MM.1S (cell line): ENCODE measurements around the gene KCNJ15.
"Not testable (repeated sequence)": the region's sequence is repeated elsewhere in the genome, so short reads cannot be mapped to it uniquely, and the experiment has no call there.

ENCODE experiments used
- DNase-seq: peaks from one replicate; pipeline ENCODE4 v3.0.0-alpha.2; 2015
- H2AFZ ChIP-seq: fragments of 300-600 bp; sonication (generic); 2 replicates; pipeline ENCODE4 v1.6.0; 2016; ENCODE audit warnings: antibody characterized with exemption, low read length
- H3F3A ChIP-seq: fragments of 300-600 bp; sonication (generic); 2 replicates; pipeline ENCODE4 v1.6.1; 2016; ENCODE audit warnings: mild to moderate bottlenecking, antibody characterized with exemption, low read length, moderate library complexity, mixed read lengths; ENCODE audit not compliant: insufficient read depth
- H3K27ac ChIP-seq: fragments of 300-600 bp; sonication (generic); 2 replicates; pipeline ENCODE4 v1.5.1; 2016; ENCODE audit warnings: mild to moderate bottlenecking, low read length
- H3K27me3 ChIP-seq: fragments of 300-600 bp; sonication (generic); replicated peaks from 2 replicates; pipeline ENCODE4 v1.6.0; 2016; ENCODE audit warnings: low read length; ENCODE audit not compliant: insufficient read depth
- H3K36me3 ChIP-seq: fragments of 300-600 bp; sonication (generic); replicated peaks from 2 replicates; pipeline ENCODE4 v1.6.1; 2016; ENCODE audit warnings: mild to moderate bottlenecking, low read length, mixed read lengths; ENCODE audit not compliant: insufficient read depth
- H3K4me1 ChIP-seq: fragments of 300-600 bp; sonication (generic); 2 replicates; pipeline ENCODE4 v1.6.1; 2016; ENCODE audit warnings: low read length, mixed read lengths
- H3K4me2 ChIP-seq: fragments of 300-600 bp; sonication (generic); 2 replicates; pipeline ENCODE4 v1.6.0; 2016; ENCODE audit warnings: low read depth, low read length
- H3K4me3 ChIP-seq: fragments of 300-600 bp; sonication (generic); 2 replicates; pipeline ENCODE4 v1.5.1; 2016; ENCODE audit warnings: low read length, mixed read lengths
- H3K79me2 ChIP-seq: fragments of 300-600 bp; sonication (generic); 2 replicates; pipeline ENCODE4 v1.6.1; 2016; ENCODE audit warnings: mixed run types, low read length, mixed read lengths
- H3K9ac ChIP-seq: fragments of 300-600 bp; sonication (generic); 2 replicates; pipeline ENCODE4 v1.6.1; 2016; ENCODE audit warnings: low read length, mixed read lengths
- H3K9me2 ChIP-seq: fragments of 300-600 bp; sonication (generic); replicated peaks from 2 replicates; pipeline ENCODE4 v1.6.1; 2016; ENCODE audit warnings: mild to moderate bottlenecking, low read length, mixed read lengths; ENCODE audit not compliant: insufficient read depth
- H3K9me3 ChIP-seq: fragments of 300-600 bp; sonication (generic); replicated peaks from 2 replicates; pipeline ENCODE4 v1.6.1; 2016; ENCODE audit warnings: mild to moderate bottlenecking, low read length, mixed read lengths; ENCODE audit not compliant: insufficient read depth
- H4K20me1 ChIP-seq: fragments of 300-600 bp; sonication (generic); 2 replicates; pipeline ENCODE4 v1.6.1; 2016; ENCODE audit warnings: mild to moderate bottlenecking, low read length, moderate library complexity, mixed read lengths; ENCODE audit not compliant: insufficient read depth
- CTCF ChIP-seq: fragments of 300-600 bp; sonication (generic); IDR thresholded peaks from 2 replicates; pipeline ENCODE4 v1.5.1; 2016; ENCODE audit warnings: antibody characterized with exemption, low read length, mixed read lengths
- EZH2 ChIP-seq: fragments of 300-600 bp; sonication (generic); optimal IDR thresholded peaks from 2 replicates; pipeline ENCODE3; 2017; ENCODE audit warnings: low read depth, mild to moderate bottlenecking, antibody characterized with exemption, low read length, mixed read lengths
- EZH2phosphoT487 ChIP-seq: fragments of 300-600 bp; sonication (generic); IDR thresholded peaks from 2 replicates; pipeline ENCODE4 v1.6.1; 2018; ENCODE audit warnings: antibody characterized with exemption, low read length

The KCNJ15 gene

GRCh38 chr21:38244407-38244787, 12.4 kb upstream of the KCNJ15 start:
- Histone ChIP-seq H3K4me1 (peaks cover 17% of the 10 kb centered on the region), H3K36me3 (no peaks in the 10 kb centered on the region), H3K9ac (peak overlapping the region; percentile 27), H3K27ac (peak overlapping the region; percentile 78), H3F3A (peaks cover 17% of the 10 kb centered on the region), H3K9me3 (no peaks in the 10 kb centered on the region), H3K27me3 (no peaks in the 10 kb centered on the region), H3K9me2 (no peaks in the 10 kb centered on the region), H3K4me2 (peak overlapping the region; percentile 58), H3K4me3 (peak overlapping the region; percentile 0; the same call in 1 of the 2 replicates), H3K79me2 (no peaks in the 10 kb centered on the region), H2AFZ (peak overlapping the region; percentile 16), H4K20me1 (no peaks in the 10 kb centered on the region)
- peak; percentile 33 for DNase-seq
- TF ChIP-seq EZH2 (no peak), CTCF (no peak), EZH2phosphoT487 (no peak)

- no peaks in the 10 kb centered on the region for H3K9me2 ChIP-seq
- H3K27me3 ChIP-seq: no peaks in the 10 kb centered on the region
- no peaks in the 10 kb centered on the region for H3K9me3 ChIP-seq
- H2AFZ ChIP-seq: peak overlapping the region; percentile 12; the same call in 1 of the 2 replicates
- peak overlapping the region; percentile 78 for H3K27ac ChIP-seq
- no peaks in the 10 kb centered on the region for H3K79me2 ChIP-seq
- peaks cover 17% of the 10 kb centered on the region for H3F3A ChIP-seq
- H3K4me1 ChIP-seq: peaks cover 17% of the 10 kb centered on the region
- TF ChIP-seq EZH2 (no peak), EZH2phosphoT487 (no peak), CTCF (no peak)
- H3K4me3 ChIP-seq: peak overlapping the region; percentile 0; the same call in 1 of the 2 replicates
- peak overlapping the region; percentile 27 for H3K9ac ChIP-seq
- H3K36me3 ChIP-seq: no peaks in the 10 kb centered on the region
- H4K20me1 ChIP-seq: no peaks in the 10 kb centered on the region
- peak; percentile 85 for DNase-seq
- peak overlapping the region; percentile 58 for H3K4me2 ChIP-seq
Observed at GRCh38 chr21:38244885-38245869, 11.6 kb upstream of the KCNJ15 start.

GRCh38 chr21:38246511-38246910, 10.3 kb upstream of the KCNJ15 start:
- Histone ChIP-seq H3K27ac (no peak overlapping the region), H3F3A (peaks cover 17% of the 10 kb centered on the region), H4K20me1 (no peaks in the 10 kb centered on the region), H3K79me2 (no peaks in the 10 kb centered on the region), H3K4me3 (no peak overlapping the region), H3K4me1 (peaks cover 17% of the 10 kb centered on the region), H3K9ac (no peak overlapping the region), H3K27me3 (no peaks in the 10 kb centered on the region), H3K9me2 (no peaks in the 10 kb centered on the region), H3K9me3 (no peaks in the 10 kb centered on the region), H2AFZ (no peak overlapping the region), H3K36me3 (no peaks in the 10 kb centered on the region), H3K4me2 (no peak overlapping the region)
- DNase-seq: no peak
- TF ChIP-seq CTCF (no peak), EZH2 (no peak), EZH2phosphoT487 (no peak)

GRCh38 chr21:38247054-38247453, 9.7 kb upstream of the KCNJ15 start:
- H4K20me1 ChIP-seq, H3K9ac ChIP-seq, H2AFZ ChIP-seq, H3K4me3 ChIP-seq, H3K36me3 ChIP-seq, H3K9me3 ChIP-seq, DNase-seq, H3K9me2 ChIP-seq, H3K27me3 ChIP-seq, H3K4me2 ChIP-seq, H3K27ac ChIP-seq, H3K79me2 ChIP-seq: not testable (repeated sequence)
- peaks cover 17% of the 10 kb centered on the region for H3K4me1 ChIP-seq
- H3F3A ChIP-seq: peaks cover 17% of the 10 kb centered on the region
